Measurements from ENCODE around the gene GRAMD1B.

GRAMD1B gene

GRCh38 chr11:123527526-123527925, 97.5 kb downstream of the GRAMD1B start:
- Histone ChIP-seq H3K4me3 (ENCODE audit: low read depth in 1 of 2, low read length in 2 of 2) (no peak overlapping the region), H3K4me2 (ENCODE audit: insufficient read depth, low read length) (no peak overlapping the region), H3K27me3 (ENCODE audit: insufficient read depth, low read length, poor library complexity) (no peaks in the 10 kb centered on the region), H3K36me3 (ENCODE audit: insufficient read depth, low read length) (no peaks in the 10 kb centered on the region), H3K9me3 (ENCODE audit: insufficient read depth, low read length, severe bottlenecking) (no peaks in the 10 kb centered on the region), H3K9ac (ENCODE audit: low read depth, low read length) (no peak overlapping the region), H2AFZ (ENCODE audit: low read depth, low read length) (no peak overlapping the region), H3K27ac (ENCODE audit: low read length) (no peak overlapping the region), H4K20me1 (ENCODE audit: insufficient read depth, low read length) (peaks cover 30% of the 10 kb centered on the region), H3K79me2 (ENCODE audit: insufficient read depth, low read length) (no peaks in the 10 kb centered on the region), H3K4me1 (ENCODE audit: insufficient read depth, low read length) (no peaks in the 10 kb centered on the region)
- DNase-seq (no peak), ATAC-seq (ENCODE audit: insufficient read depth, low read depth) (no peak)
- TF ChIP-seq CTCF (IDR thresholded peaks at IDR 0.05; ENCODE audit: borderline replicate concordance, extremely low read depth, low read length, poor library complexity, severe bottlenecking) (no peak), EZH2 (IDR thresholded peaks at IDR 0.05; ENCODE audit: borderline replicate concordance, low read depth, low read length, severe bottlenecking) (no peak)

GRCh38 chr11:123527947-123528346, 97.9 kb downstream of the GRAMD1B start:
- Histone ChIP-seq H2AFZ (ENCODE audit: low read depth, low read length) (no peak overlapping the region), H3K9me3 (ENCODE audit: insufficient read depth, low read length, severe bottlenecking) (no peaks in the 10 kb centered on the region), H3K4me3 (ENCODE audit: low read depth in 1 of 2, low read length in 2 of 2) (no peak overlapping the region), H3K4me1 (ENCODE audit: insufficient read depth, low read length) (no peaks in the 10 kb centered on the region), H3K4me2 (ENCODE audit: insufficient read depth, low read length) (no peak overlapping the region), H4K20me1 (ENCODE audit: insufficient read depth, low read length) (peaks cover 30% of the 10 kb centered on the region), H3K27ac (ENCODE audit: low read length) (no peak overlapping the region), H3K36me3 (ENCODE audit: insufficient read depth, low read length) (no peaks in the 10 kb centered on the region), H3K79me2 (ENCODE audit: insufficient read depth, low read length) (no peaks in the 10 kb centered on the region), H3K9ac (ENCODE audit: low read depth, low read length) (no peak overlapping the region), H3K27me3 (ENCODE audit: insufficient read depth, low read length, poor library complexity) (no peaks in the 10 kb centered on the region)
- DNase-seq: no peak
- TF ChIP-seq EZH2 (IDR thresholded peaks at IDR 0.05; ENCODE audit: borderline replicate concordance, low read depth, low read length, severe bottlenecking) (no peak), CTCF (IDR thresholded peaks at IDR 0.05; ENCODE audit: borderline replicate concordance, extremely low read depth, low read length, poor library complexity, severe bottlenecking) (no peak)
- no peak for ATAC-seq (ENCODE audit: insufficient read depth, low read depth)

GRCh38 chr11:123531325-123531724, 101.3 kb downstream of the GRAMD1B start:
- H2AFZ ChIP-seq (ENCODE audit: low read depth, low read length): no peak overlapping the region
- H4K20me1 ChIP-seq (ENCODE audit: insufficient read depth, low read length): peaks cover 14% of the 10 kb centered on the region
- H3K4me2 ChIP-seq (ENCODE audit: insufficient read depth, low read length): no peak overlapping the region
- H3K4me1 ChIP-seq (ENCODE audit: insufficient read depth, low read length): no peaks in the 10 kb centered on the region
- no peak overlapping the region for H3K4me3 ChIP-seq (ENCODE audit: low read depth in 1 of 2, low read length in 2 of 2)
- DNase-seq (no peak), ATAC-seq (ENCODE audit: insufficient read depth, low read depth) (no peak)
- H3K9me3 ChIP-seq (ENCODE audit: insufficient read depth, low read length, severe bottlenecking): no peaks in the 10 kb centered on the region
- H3K27me3 ChIP-seq (ENCODE audit: insufficient read depth, low read length, poor library complexity): no peaks in the 10 kb centered on the region
- H3K9ac ChIP-seq (ENCODE audit: low read depth, low read length): no peak overlapping the region
- no peak overlapping the region for H3K27ac ChIP-seq (ENCODE audit: low read length)
- TF ChIP-seq EZH2 (IDR thresholded peaks at IDR 0.05; ENCODE audit: borderline replicate concordance, low read depth, low read length, severe bottlenecking) (no peak), CTCF (IDR thresholded peaks at IDR 0.05; ENCODE audit: borderline replicate concordance, extremely low read depth, low read length, poor library complexity, severe bottlenecking) (no peak)
- no peaks in the 10 kb centered on the region for H3K36me3 ChIP-seq (ENCODE audit: insufficient read depth, low read length)
- no peaks in the 10 kb centered on the region for H3K79me2 ChIP-seq (ENCODE audit: insufficient read depth, low read length)

GRCh38 chr11:123532131-123532530, 102.1 kb downstream of the GRAMD1B start:
- DNase-seq: no peak
- H3K4me1 ChIP-seq (ENCODE audit: insufficient read depth, low read length): no peaks in the 10 kb centered on the region

More at GRCh38 chr11:123532131-123532530, 102.1 kb downstream of the GRAMD1B start:
- TF ChIP-seq CTCF (IDR thresholded peaks at IDR 0.05; ENCODE audit: borderline replicate concordance, extremely low read depth, low read length, poor library complexity, severe bottlenecking): no peak
- TF ChIP-seq EZH2 (IDR thresholded peaks at IDR 0.05; ENCODE audit: borderline replicate concordance, low read depth, low read length, severe bottlenecking): no peak
- Histone ChIP-seq H3K4me2 (ENCODE audit: insufficient read depth, low read length) (no peak overlapping the region), H4K20me1 (ENCODE audit: insufficient read depth, low read length) (peaks cover 11% of the 10 kb centered on the region), H2AFZ (ENCODE audit: low read depth, low read length) (no peak overlapping the region), H3K79me2 (ENCODE audit: insufficient read depth, low read length) (no peaks in the 10 kb centered on the region), H3K9me3 (ENCODE audit: insufficient read depth, low read length, severe bottlenecking) (no peaks in the 10 kb centered on the region), H3K4me3 (ENCODE audit: low read depth in 1 of 2, low read length in 2 of 2) (no peak overlapping the region), H3K27ac (ENCODE audit: low read length) (no peak overlapping the region), H3K27me3 (ENCODE audit: insufficient read depth, low read length, poor library complexity) (no peaks in the 10 kb centered on the region), H3K36me3 (ENCODE audit: insufficient read depth, low read length) (no peaks in the 10 kb centered on the region), H3K9ac (ENCODE audit: low read depth, low read length) (no peak overlapping the region)
- ATAC-seq (ENCODE audit: insufficient read depth, low read depth): no peak
